ENCODE results near the gene SCRN1.

Gene SCRN1

DNA sequence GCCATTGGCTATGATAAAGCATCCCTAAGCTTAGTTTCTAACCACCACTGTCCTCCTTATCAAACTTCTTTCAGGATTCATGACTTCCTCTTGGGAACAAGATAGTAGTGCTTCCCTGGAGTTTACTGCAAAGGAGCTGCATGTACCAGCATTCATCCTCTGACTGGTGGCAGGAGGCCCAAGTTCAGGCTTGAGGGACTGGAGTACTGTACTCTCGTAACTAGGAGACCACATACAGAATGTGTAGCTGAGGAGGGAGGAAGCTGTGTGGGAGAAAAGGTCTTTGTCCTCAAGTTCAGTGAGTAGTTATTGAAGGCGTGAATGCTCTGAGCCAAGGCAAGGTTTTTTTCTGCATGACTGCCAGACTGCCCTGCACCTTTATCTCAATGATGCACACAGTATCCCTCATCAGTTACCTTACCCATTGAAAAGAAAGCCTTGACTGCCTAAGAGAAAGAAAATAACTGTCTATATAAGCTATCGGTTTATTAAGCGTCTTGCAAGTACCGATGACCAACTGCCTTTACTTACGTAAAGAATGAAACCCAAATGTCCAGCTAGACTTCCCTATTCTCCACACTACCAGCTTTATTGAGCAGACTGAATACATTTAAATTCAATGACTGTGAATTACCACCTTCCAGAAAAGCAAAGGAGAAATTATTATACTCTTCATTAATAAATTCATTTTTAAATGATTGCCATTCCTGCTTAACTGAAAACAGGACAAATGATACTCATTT lies 12.8 kb downstream of the SCRN1 start:
- H3K27ac ChIP-seq, result no peak overlapping the region
- no peak for TF ChIP-seq CTCF (IDR thresholded peaks at IDR 0.05)
- no peak for TF ChIP-seq ZFX (IDR thresholded peaks at IDR 0.05; ENCODE audit: borderline replicate concordance)

GRCh38 chr7:29976266-29976665 lies 13.3 kb downstream of the SCRN1 start:
- TF ChIP-seq ZFX (IDR thresholded peaks at IDR 0.05; ENCODE audit: borderline replicate concordance) (no peak), CTCF (IDR thresholded peaks at IDR 0.05) (no peak)
- H3K27ac ChIP-seq, result no peak overlapping the region

GRCh38 chr7:29975561-29975960 lies 14.0 kb downstream of the SCRN1 start:
- TF ChIP-seq ZFX (IDR thresholded peaks at IDR 0.05; ENCODE audit: borderline replicate concordance) (no peak), CTCF (IDR thresholded peaks at IDR 0.05) (no peak)

GRCh38 chr7:29974286-29974685 lies 15.3 kb downstream of the SCRN1 start:
- no peak overlapping the region for H3K27ac ChIP-seq
- TF ChIP-seq CTCF (IDR thresholded peaks at IDR 0.05), result no peak
- TF ChIP-seq ZFX (IDR thresholded peaks at IDR 0.05; ENCODE audit: borderline replicate concordance), result no peak

More at GRCh38 chr7:29975561-29975960, 14.0 kb downstream of the SCRN1 start:
- no peak overlapping the region for H3K27ac ChIP-seq

GRCh38 chr7:29972315-29972669 lies 17.3 kb downstream of the SCRN1 start:
- H3K27ac ChIP-seq, result no peak overlapping the region
- TF ChIP-seq CTCF (IDR thresholded peaks at IDR 0.05) (no peak), ZFX (IDR thresholded peaks at IDR 0.05; ENCODE audit: borderline replicate concordance) (no peak)

DNA sequence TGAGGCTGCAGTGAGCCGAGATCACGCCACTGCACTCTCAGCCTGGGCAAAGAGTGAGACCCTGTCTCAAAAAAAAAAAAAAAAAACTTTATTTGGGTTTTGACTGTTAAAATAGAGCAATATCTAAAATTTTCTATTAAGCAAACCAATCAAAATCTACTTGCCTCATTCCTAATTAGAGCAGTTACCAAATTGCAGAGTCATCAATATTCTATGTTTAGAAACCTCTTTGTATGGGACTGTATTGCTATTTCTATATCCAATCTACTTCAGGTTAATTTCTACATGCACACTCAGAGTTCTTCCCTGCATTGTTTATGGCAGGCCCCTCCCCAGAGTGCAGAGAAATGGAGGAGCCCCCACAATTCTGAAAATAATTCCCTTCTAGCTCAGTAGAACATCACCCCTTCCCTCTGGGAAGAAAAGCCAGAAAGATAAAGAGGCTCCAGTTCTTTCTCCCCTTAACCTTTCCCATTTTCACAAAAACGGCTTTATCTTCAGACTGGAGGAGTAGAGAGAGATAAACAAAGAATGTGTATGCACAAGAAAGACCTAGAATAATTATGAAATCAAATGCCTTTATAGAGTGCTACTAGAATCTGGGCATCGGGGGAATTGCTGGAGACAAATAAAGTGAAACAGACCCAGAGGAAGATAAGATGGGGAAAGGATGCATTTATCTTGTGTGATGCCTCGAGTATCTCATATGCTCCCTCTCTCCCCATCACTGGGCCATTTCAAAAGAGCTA lies 17.9 kb downstream of the SCRN1 start:
- no peak for TF ChIP-seq CTCF (IDR thresholded peaks at IDR 0.05)
- TF ChIP-seq ZFX (IDR thresholded peaks at IDR 0.05; ENCODE audit: borderline replicate concordance), result no peak
- no peak overlapping the region for H3K27ac ChIP-seq

- H3K27ac ChIP-seq, result no peak overlapping the region
- TF ChIP-seq ZFX (IDR thresholded peaks at IDR 0.05; ENCODE audit: borderline replicate concordance) (no peak), CTCF (IDR thresholded peaks at IDR 0.05) (no peak)
Observed at GRCh38 chr7:29970158-29970557, 19.4 kb downstream of the SCRN1 start.
